Stomach (tissue), 9 donors: ENCODE data around the gene HAO2. TPM values are rescaled to one million over a fixed set of nuclear protein-coding genes. Genes with fewer than 3 reads are reported as not detected.

Experiments used
- DNase-seq, 2 donors: peaks; one replicate each; pipeline versions ENCODE4 v3.0.0 to v3.0.0-alpha.2; 2013 to 2019
- H3K27ac ChIP-seq, 5 donors: fragments of 200-600 bp in 4 of 5; sonication (generic) in 4 of 5; one replicate each; pipeline ENCODE4 v1.5.1; 2013 to 2019; ENCODE audit warnings: mild to moderate bottlenecking in 1 of 5, moderate library complexity in 1 of 5
- H3K27me3 ChIP-seq, 3 donors: fragments of 200-600 bp; sonication (generic); one replicate each; pipeline ENCODE4 v1.5.1; 2017 to 2019; ENCODE audit warnings: mixed run types in 1 of 3
- H3K36me3 ChIP-seq, 4 donors: fragments of 200-600 bp; sonication (generic); 1 replicate in 3 of 4; 2 replicates in 1 of 4; pipeline ENCODE4 v1.5.1; 2016 to 2019
- H3K4me1 ChIP-seq, 4 donors: fragments of 200-600 bp; sonication (generic); one replicate each; pipeline ENCODE4 v1.5.1; 2016 to 2019
- H3K4me3 ChIP-seq, 4 donors: fragments of 200-600 bp; sonication (generic) in 3 of 4; one replicate each; pipeline ENCODE4 v1.5.1; 2016 to 2019; ENCODE audit warnings: mild to moderate bottlenecking in 1 of 4
- H3K9me3 ChIP-seq, 4 donors: fragments of 200-600 bp; sonication (generic); one replicate each; pipeline ENCODE4 v1.5.1; 2016 to 2019
- EP300 ChIP-seq: sonication (generic); formaldehyde crosslinking; IDR thresholded peaks from one replicate; pipeline ENCODE4 v1.6.1; 2017; ENCODE audit warnings: antibody characterized with exemption
- POLR2A ChIP-seq, 4 donors: fragments of 450-650 bp; IDR thresholded peaks; one replicate each; pipeline ENCODE4 v1.6.1; 2016; ENCODE audit warnings: antibody characterized with exemption in 4 of 4, control low read depth in 2 of 4, mild to moderate bottlenecking in 1 of 4, moderate library complexity in 1 of 4
- POLR2AphosphoS5 ChIP-seq, 3 donors: sonication (generic); formaldehyde crosslinking; IDR thresholded peaks; one replicate each; pipeline ENCODE4 v1.6.1; 2016; ENCODE audit warnings: antibody characterized with exemption in 3 of 3
- WGBS, 5 donors: extraction: QIAGEN DNeasy Blood & Tissue Kit in 3 of 5; methylation state at CpG; one replicate each; pipeline versions ENCODE4 v1.1.5 to v1.1.7; 2013 to 2018; 5-methylcytosine and 5-hydroxymethylcytosine counted together
- intact Hi-C: fragments of 100-400 bp; cut with DNase I; formaldehyde crosslinking; loops from one replicate; pipeline ENCODE4 v1.15.1; 2023; ENCODE audit warnings: low total_unique reads
- polyA plus RNA-seq, 3 donors: library from polyadenylated mRNA; stranded (reverse); fragments of 200-250 nt; gene quantifications; one replicate each; pipeline ENCODE4 v1.2.3, GENCODE V29; 2013
- total RNA-seq, 5 donors: library from RNA; depleted of rRNA; stranded (reverse); fragments of >200 nt; gene quantifications; one replicate each; pipeline versions ENCODE4 v1.1.0 to v1.2.3, GENCODE V29; 2014 to 2016
- TF ChIP-seq, protein P1 (sequence below), 7 experiments: fragments of 450-650 bp in 4 of 7; fragments of 200-600 bp in 3 of 7; sonication (generic) in 3 of 7; IDR thresholded peaks; one replicate each; pipeline ENCODE4 v1.5.1; 2016 to 2019; ENCODE audit warnings: antibody characterized with exemption in 7 of 7, control low read depth in 2 of 7, mild to moderate bottlenecking in 1 of 7
- donor health status: healthy with polysubstance abuse.
- donor health status: Bipolar disorder and iron deficiency.
- donor health status: healthy.

HAO2 gene
- total and polyA plus RNA-seq, 8 donors = 0.73 TPM; not detected in 7

DNA sequence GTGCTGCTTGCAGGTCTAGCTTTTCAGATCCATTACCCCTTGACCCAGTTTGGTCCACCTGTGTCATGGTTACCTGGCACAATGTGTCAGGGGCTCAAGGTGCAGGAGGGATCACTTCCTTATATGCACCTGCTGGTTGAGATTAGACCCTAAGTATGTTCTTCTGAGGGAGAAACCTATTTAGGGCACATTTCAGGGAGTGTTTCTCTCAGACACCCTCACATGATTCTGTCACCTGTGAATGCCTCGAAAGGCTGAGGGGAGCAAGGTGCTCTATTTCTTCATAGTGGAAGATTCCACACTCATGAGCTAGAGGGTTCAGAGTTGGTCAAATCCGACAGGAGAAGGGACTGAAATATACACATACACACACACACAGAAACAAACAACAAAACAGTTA is 61.9 kb downstream of the HAO2 start:
- no peaks in the 10 kb centered on the region for H3K27me3 ChIP-seq
- H3K4me3 ChIP-seq = no peak overlapping the region
- TF ChIP-seq EP300 (no peak), POLR2A (IDR thresholded peaks at IDR 0.05) (no peak), POLR2AphosphoS5 (IDR thresholded peaks at IDR 0.05) (no peak)
- TF ChIP-seq, protein P1, sequence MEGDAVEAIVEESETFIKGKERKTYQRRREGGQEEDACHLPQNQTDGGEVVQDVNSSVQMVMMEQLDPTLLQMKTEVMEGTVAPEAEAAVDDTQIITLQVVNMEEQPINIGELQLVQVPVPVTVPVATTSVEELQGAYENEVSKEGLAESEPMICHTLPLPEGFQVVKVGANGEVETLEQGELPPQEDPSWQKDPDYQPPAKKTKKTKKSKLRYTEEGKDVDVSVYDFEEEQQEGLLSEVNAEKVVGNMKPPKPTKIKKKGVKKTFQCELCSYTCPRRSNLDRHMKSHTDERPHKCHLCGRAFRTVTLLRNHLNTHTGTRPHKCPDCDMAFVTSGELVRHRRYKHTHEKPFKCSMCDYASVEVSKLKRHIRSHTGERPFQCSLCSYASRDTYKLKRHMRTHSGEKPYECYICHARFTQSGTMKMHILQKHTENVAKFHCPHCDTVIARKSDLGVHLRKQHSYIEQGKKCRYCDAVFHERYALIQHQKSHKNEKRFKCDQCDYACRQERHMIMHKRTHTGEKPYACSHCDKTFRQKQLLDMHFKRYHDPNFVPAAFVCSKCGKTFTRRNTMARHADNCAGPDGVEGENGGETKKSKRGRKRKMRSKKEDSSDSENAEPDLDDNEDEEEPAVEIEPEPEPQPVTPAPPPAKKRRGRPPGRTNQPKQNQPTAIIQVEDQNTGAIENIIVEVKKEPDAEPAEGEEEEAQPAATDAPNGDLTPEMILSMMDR (IDR thresholded peaks at IDR 0.05) = no peak
- no peak overlapping the region for H3K27ac ChIP-seq
- no peaks in the 10 kb centered on the region for H3K4me1 ChIP-seq
- no peaks in the 10 kb centered on the region for H3K9me3 ChIP-seq
- no peak for DNase-seq
- H3K36me3 ChIP-seq = no peaks in the 10 kb centered on the region
- intact Hi-C loops = no loop called here
- WGBS, 5 donors = 65 to 87% (median 78%) methylated on average over 2 of the region's 2 CpGs

DNA sequence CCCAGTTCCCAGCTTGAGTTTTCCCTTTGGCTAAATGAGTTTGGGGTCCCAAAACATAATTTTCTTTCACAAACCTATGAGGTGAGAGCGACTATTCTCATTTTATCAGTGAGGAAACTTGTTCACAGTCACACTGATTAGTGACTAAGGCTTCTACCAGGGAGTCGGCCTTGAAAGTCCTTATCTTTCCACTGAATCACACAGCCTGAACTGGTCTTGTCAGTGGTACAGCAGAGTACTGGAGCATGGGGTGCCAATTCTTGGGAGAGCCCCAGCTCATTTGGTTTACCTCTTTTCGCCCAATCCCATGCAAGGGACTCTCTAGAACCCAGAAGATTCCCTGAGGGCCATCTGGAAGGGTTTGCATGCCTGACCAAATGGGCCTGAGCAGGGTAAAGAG is 63.3 kb downstream of the HAO2 start:
- Histone ChIP-seq H3K27me3 (no peaks in the 10 kb centered on the region), H3K27ac (no peak overlapping the region), H3K4me1 (no peaks in the 10 kb centered on the region), H3K4me3 (no peak overlapping the region), H3K36me3 (no peaks in the 10 kb centered on the region), H3K9me3 (no peaks in the 10 kb centered on the region)
- WGBS, 5 donors = 37 to 63% (median 52%) methylated on average over 3 of the region's 3 CpGs
- TF ChIP-seq POLR2AphosphoS5 (IDR thresholded peaks at IDR 0.05) (no peak), POLR2A (IDR thresholded peaks at IDR 0.05) (no peak), EP300 (no peak)
- intact Hi-C loops = no loop called here
- no peak for DNase-seq

DNA sequence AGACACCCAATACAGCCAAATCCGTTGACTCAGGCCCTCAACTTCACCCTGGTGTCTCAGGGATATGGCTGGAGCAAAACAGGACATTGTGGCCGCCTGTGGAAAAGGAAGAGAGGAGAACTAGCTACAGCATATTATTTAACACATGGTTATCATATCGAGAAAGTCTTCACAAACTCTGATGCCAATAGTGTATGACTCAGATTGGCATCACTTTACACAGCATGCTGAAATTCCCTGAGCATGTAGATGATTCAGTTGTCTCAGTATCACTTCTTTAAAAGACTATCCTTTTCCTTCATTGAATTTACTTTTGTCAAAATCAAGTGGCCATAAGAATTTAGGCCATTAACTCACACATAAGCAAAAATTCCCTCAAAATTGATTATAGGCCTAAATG is 66.5 kb downstream of the HAO2 start:
- Histone ChIP-seq H3K36me3 (no peaks in the 10 kb centered on the region), H3K9me3 (no peaks in the 10 kb centered on the region), H3K4me1 (no peaks in the 10 kb centered on the region), H3K4me3 (no peak overlapping the region), H3K27me3 (no peaks in the 10 kb centered on the region), H3K27ac (no peak overlapping the region)
- intact Hi-C loops = no loop called here
- TF ChIP-seq EP300 (no peak), POLR2AphosphoS5 (IDR thresholded peaks at IDR 0.05) (no peak), POLR2A (IDR thresholded peaks at IDR 0.05) (no peak)
- TF ChIP-seq, protein P1 (IDR thresholded peaks at IDR 0.05) = no peak
- DNase-seq = no peak
- 71 to 88% (median 86%) methylated on average over 3 of the region's 3 CpGs for WGBS, 5 donors

DNA sequence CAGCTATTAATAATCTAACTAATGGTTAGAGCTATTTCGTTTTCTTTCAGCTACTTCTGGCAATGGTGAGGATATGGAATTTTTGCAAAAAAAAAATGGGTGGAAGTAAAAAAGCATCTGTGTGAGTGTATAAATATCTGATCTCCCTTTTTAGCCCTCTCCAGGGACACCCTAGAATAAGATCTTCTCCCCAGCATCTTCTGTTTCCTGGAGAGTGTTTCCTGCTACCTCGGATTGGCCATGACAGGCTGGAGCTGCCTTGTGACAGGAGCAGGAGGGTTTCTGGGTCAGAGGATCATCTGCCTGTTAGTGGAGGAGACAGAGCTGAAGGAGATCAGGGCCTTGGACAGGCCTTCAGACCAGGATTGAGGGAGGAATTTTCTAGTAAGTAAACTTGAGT is 70.2 kb downstream of the HAO2 start:
- no peak overlapping the region for H3K27ac ChIP-seq
- H3K36me3 ChIP-seq = no peaks in the 10 kb centered on the region
- 61 to 71% (median 64%) methylated on average over 2 of the region's 2 CpGs for WGBS, 5 donors
- H3K9me3 ChIP-seq = no peaks in the 10 kb centered on the region
- H3K27me3 ChIP-seq = no peaks in the 10 kb centered on the region
- no peaks in the 10 kb centered on the region for H3K4me1 ChIP-seq
- intact Hi-C loops = no loop called here
- no peak overlapping the region for H3K4me3 ChIP-seq
- DNase-seq = no peak
- no peak for TF ChIP-seq POLR2AphosphoS5 (IDR thresholded peaks at IDR 0.05)
- no peak for TF ChIP-seq POLR2A (IDR thresholded peaks at IDR 0.05)
- no peak for TF ChIP-seq EP300
- TF ChIP-seq, protein P1 (IDR thresholded peaks at IDR 0.05) = no peak

DNA sequence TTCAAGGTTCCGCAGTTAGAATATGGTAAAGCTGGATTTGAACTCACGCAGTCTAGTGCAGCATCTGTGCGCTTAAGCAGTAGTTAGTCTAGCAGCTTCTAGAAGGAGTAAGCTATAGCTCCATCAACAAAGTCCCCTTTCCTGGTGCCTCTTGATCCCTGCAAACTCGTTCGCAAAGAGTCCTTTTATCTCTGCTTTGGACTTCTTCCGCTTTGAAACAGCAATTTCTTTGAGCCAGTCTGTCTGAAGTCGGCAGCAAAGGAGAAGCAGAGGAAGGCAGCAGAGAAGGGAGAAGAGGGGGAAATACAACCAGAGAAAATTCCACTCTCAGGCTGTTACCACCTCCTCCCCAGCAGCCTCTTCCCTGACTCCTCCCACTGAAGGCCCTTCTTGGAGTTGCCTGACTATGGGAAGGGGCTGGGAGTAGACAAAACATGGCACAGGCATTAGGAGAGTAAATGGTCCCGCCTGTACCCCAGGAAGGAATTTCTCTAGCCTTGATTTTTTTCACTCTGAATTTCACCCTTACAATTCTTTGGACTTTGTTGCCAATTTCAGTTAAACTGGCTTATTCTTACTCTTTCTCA is 72.2 kb downstream of the HAO2 start:
- H3K27ac ChIP-seq = no peak overlapping the region
- intact Hi-C loops = no loop called here
- H3K4me1 ChIP-seq = no peaks in the 10 kb centered on the region
- no peaks in the 10 kb centered on the region for H3K36me3 ChIP-seq
- DNase-seq = no peak
- H3K27me3 ChIP-seq = no peaks in the 10 kb centered on the region
- 56 to 67% (median 59%) methylated on average over 8 of the region's 8 CpGs for WGBS, 5 donors
- no peaks in the 10 kb centered on the region for H3K9me3 ChIP-seq
- TF ChIP-seq EP300 (no peak), POLR2AphosphoS5 (IDR thresholded peaks at IDR 0.05) (no peak), POLR2A (IDR thresholded peaks at IDR 0.05) (no peak)
- TF ChIP-seq, protein P1 (IDR thresholded peaks at IDR 0.05) = no peak
- no peak overlapping the region for H3K4me3 ChIP-seq
